Activated CD4-positive, alpha-beta T cell treated with anti-CD3 and anti-CD28 coated beads, Interleukin-2, amount 50 U/mL, for 1 hour (primary cell): ENCODE data around the gene PRMT7.

Experiments used
- DNase-seq: peaks from one replicate; pipeline ENCODE4 v3.0.0-alpha.2; 2020

The PRMT7 gene

GRCh38 chr16:68367030-68367429, 56.2 kb downstream of the PRMT7 start:
- peak; percentile 44 for DNase-seq

- DNase-seq, result no peak
Measured at GRCh38 chr16:68367440-68367839, 56.6 kb downstream of the PRMT7 start.

GRCh38 chr16:68367891-68368290, 57.1 kb downstream of the PRMT7 start:
- DNase-seq, result no peak

GRCh38 chr16:68368301-68368888, 57.6 kb downstream of the PRMT7 start:
- no peak for DNase-seq

GRCh38 chr16:68369168-68369567, 58.3 kb downstream of the PRMT7 start:
- no peak for DNase-seq

GRCh38 chr16:68369697-68370580, 59.1 kb downstream of the PRMT7 start:
- DNase-seq, result no peak

GRCh38 chr16:68370581-68371275, 59.9 kb downstream of the PRMT7 start:
- DNase-seq, result peak; percentile 13

- no peak for DNase-seq
Measured at GRCh38 chr16:68371276-68371651, 60.4 kb downstream of the PRMT7 start.

GRCh38 chr16:68371706-68372380, 61.0 kb downstream of the PRMT7 start:
- no peak for DNase-seq

GRCh38 chr16:68372381-68372720, 61.5 kb downstream of the PRMT7 start:
- no peak for DNase-seq

GRCh38 chr16:68372806-68373205, 62.0 kb downstream of the PRMT7 start:
- no peak for DNase-seq

- no peak for DNase-seq
Measured at GRCh38 chr16:68373528-68374245, 62.9 kb downstream of the PRMT7 start.

- no peak for DNase-seq
Measured at GRCh38 chr16:68374246-68374805, 63.5 kb downstream of the PRMT7 start.

- DNase-seq, result no peak
Measured at GRCh38 chr16:68374961-68375660, 64.3 kb downstream of the PRMT7 start.

GRCh38 chr16:68375801-68376536, 65.2 kb downstream of the PRMT7 start:
- no peak for DNase-seq

- no peak for DNase-seq
Measured at GRCh38 chr16:68376590-68376989, 65.8 kb downstream of the PRMT7 start.

GRCh38 chr16:68377221-68377620, 66.4 kb downstream of the PRMT7 start:
- no peak for DNase-seq

- no peak for DNase-seq
Measured at GRCh38 chr16:68377667-68378393, 67.0 kb downstream of the PRMT7 start.

GRCh38 chr16:68378436-68379415, 67.9 kb downstream of the PRMT7 start:
- no peak for DNase-seq
